ENCODE measurements around the gene EPHA10. TPM values are rescaled to one million over a fixed set of nuclear protein-coding genes. Genes with fewer than 3 reads are reported as not detected.

EPHA10 gene
- total RNA-seq, 1 experiment from 2014 or later, result 1.3 TPM

- peaks cover 16% of the 10 kb centered on the region for H3K4me1 Mint-ChIP-seq
- no peak for TF ChIP-seq NR3C1 (CRISPR knock-in tag; conservative IDR thresholded peaks at IDR 0.05; ENCODE audit: low read depth)
- no peak for TF ChIP-seq PRDM15 (CRISPR knock-in tag; IDR thresholded peaks at IDR 0.05)
- TF ChIP-seq USF2 (CRISPR knock-in tag; IDR thresholded peaks at IDR 0.05), result no peak
- no peak for TF ChIP-seq E2F5 (CRISPR knock-in tag; IDR thresholded peaks at IDR 0.05)
- TF ChIP-seq GTF2I (CRISPR knock-in tag; conservative IDR thresholded peaks at IDR 0.05), result no peak
- no peak for TF ChIP-seq IRF1 (CRISPR knock-in tag; IDR thresholded peaks at IDR 0.05)
- no peak for TF ChIP-seq ZNF425 (CRISPR knock-in tag; conservative IDR thresholded peaks at IDR 0.05)
- no peak for TF ChIP-seq CTCF (IDR thresholded peaks at IDR 0.05)
- no peak for TF ChIP-seq TEAD4 (CRISPR knock-in tag; IDR thresholded peaks at IDR 0.05)
- no peak for TF ChIP-seq ZNF416 (CRISPR knock-in tag; IDR thresholded peaks at IDR 0.05)
- no peak for TF ChIP-seq CREM (CRISPR knock-in tag; IDR thresholded peaks at IDR 0.05)
- no peak for TF ChIP-seq STAT6 (CRISPR knock-in tag; conservative IDR thresholded peaks at IDR 0.05; ENCODE audit: low read depth)
- no peak for TF ChIP-seq ZNF281 (CRISPR knock-in tag; IDR thresholded peaks at IDR 0.05)
- TF ChIP-seq ELF4 (CRISPR knock-in tag; IDR thresholded peaks at IDR 0.05; ENCODE audit: low read depth), result no peak
- TF ChIP-seq MLX (CRISPR knock-in tag; IDR thresholded peaks at IDR 0.05), result no peak
- no peak for TF ChIP-seq ZNF138 (CRISPR knock-in tag; conservative IDR thresholded peaks at IDR 0.05)
- DNase-seq (ENCODE audit: low spot score) (no peak), ATAC-seq (no peak)
- no peak overlapping the region for H3K27ac Mint-ChIP-seq
- peak overlapping the region; percentile 98 for H3K4me3 Mint-ChIP-seq
- H3K36me3 Mint-ChIP-seq, result peaks cover 34% of the 10 kb centered on the region
- ChIA-PET POLR2A (no interaction called here), CTCF (interaction anchor here (0.7 to 5.7 kb wide), 4 partner anchors 44 to 179 kb away, joined by 4 to 40 read pairs (median 6); partner anchors contain the start of gene EPHA10)
- H3K27me3 Mint-ChIP-seq (ENCODE audit: low read depth), result no peaks in the 10 kb centered on the region; the same call in 1 of the 2 replicates
- H3K9me3 Mint-ChIP-seq, result no peaks in the 10 kb centered on the region
These were observed 76.0 kb downstream of the EPHA10 start for GRCh38 chr1:37688926-37689325.

All from WTC11 (cell line).